RWPE2 (cell line): ENCODE data around the gene E2F3.

Experiments used
- ATAC-seq: fragments of 200-7000 bp; cut with Tn5 transposase; 3 replicates; pipeline ENCODE4 v1.9.1; 2021; ENCODE audit warnings: low read depth
- DNase-seq: peaks from one replicate; pipeline ENCODE4 v3.0.0-alpha.2; 2020; ENCODE audit warnings: low spot score
- H3K27ac ChIP-seq: fragments of 450-650 bp; 2 replicates; pipeline ENCODE4 v1.5.1; 2017; ENCODE audit warnings: mild to moderate bottlenecking; ENCODE audit not compliant: poor library complexity, severe bottlenecking
- H3K27me3 ChIP-seq: fragments of 250-450 bp; sonication (Bioruptor Pico); 2 replicates; pipeline ENCODE4 v1.5.1; 2021; ENCODE audit warnings: mild to moderate bottlenecking, moderate library complexity; ENCODE audit not compliant: insufficient read depth, poor library complexity, severe bottlenecking
- H3K36me3 ChIP-seq: fragments of 250-450 bp; sonication (Bioruptor Pico); 2 replicates; pipeline ENCODE4 v1.5.1; 2020; ENCODE audit warnings: low read depth, mild to moderate bottlenecking, moderate library complexity
- H3K4me1 ChIP-seq: fragments of 250-450 bp; sonication (Bioruptor Pico); 2 replicates; pipeline ENCODE4 v1.5.1; 2021; ENCODE audit warnings: mild to moderate bottlenecking, moderate library complexity; ENCODE audit not compliant: insufficient read depth, poor library complexity, severe bottlenecking
- H3K4me3 ChIP-seq: fragments of 250-450 bp; sonication (Bioruptor Pico); 2 replicates; pipeline ENCODE4 v1.5.1; 2021; ENCODE audit warnings: mild to moderate bottlenecking, moderate library complexity; ENCODE audit not compliant: severe bottlenecking
- H3K9me3 ChIP-seq: fragments of 250-450 bp; sonication (Bioruptor Pico); 2 replicates; pipeline ENCODE4 v1.5.1; 2021; ENCODE audit warnings: mild to moderate bottlenecking, moderate library complexity; ENCODE audit not compliant: severe bottlenecking
- CTCF ChIP-seq: fragments of 450-650 bp; IDR thresholded peaks from one replicate; pipeline ENCODE4 v1.5.1; 2017; ENCODE audit warnings: mild to moderate bottlenecking, moderate library complexity; ENCODE audit not compliant: poor library complexity, severe bottlenecking

Gene E2F3

DNA sequence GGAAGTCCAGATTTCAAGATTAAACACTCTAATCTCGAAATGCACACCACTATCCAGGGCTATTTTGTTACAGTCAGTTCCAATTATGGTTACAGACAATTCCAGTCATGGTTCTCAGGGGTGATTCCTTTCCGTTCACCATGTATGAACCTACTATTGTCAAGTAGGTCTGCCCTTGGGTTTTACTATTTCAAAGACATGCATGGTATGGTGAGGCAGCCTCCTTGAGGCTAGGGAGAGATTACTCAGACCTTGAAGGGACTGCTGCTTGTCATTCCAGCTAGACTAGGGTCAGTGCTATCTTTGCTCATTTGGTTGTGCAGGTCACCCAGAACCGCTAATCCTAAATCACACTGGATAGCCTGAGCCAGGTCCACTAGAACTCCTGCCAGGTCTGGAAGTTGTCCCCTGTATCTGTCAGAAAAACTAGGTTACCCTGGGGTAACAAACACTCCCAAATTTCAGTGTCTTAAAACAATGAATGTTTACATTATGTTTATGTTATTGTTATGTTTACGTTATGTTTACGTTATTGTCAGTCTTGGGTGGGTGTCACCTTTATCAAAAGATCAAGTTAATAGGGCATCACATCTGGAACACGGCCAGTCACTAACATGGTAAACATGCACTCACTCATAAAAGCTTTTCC is 41.1 kb upstream of the E2F3 start:
- DNase-seq (no peak), ATAC-seq (no peak)
- no peak overlapping the region for H3K4me3 ChIP-seq
- H3K9me3 ChIP-seq, result no peaks in the 10 kb centered on the region
- no peaks in the 10 kb centered on the region for H3K4me1 ChIP-seq
- H3K27ac ChIP-seq, result no peak overlapping the region
- H3K27me3 ChIP-seq, result no peaks in the 10 kb centered on the region
- no peaks in the 10 kb centered on the region for H3K36me3 ChIP-seq
- no peak for TF ChIP-seq CTCF

DNA sequence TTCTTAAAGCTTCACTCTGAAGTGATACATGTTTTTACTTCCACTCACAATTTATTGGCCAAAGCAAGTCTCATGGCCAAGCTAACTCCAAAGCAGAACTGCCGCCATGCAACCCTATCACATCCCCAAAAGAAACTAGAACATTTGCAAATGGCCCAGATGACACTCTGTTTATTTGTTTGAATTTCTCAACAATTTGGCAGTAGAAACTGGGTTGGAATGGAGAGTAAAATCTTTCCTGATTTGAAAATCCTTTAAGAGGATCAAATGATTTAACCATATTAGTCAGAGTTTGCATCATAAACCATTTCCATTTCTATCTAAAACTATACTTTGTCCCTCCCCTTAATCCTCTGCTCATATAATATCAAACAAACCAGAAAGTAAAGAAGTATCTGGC is 39.1 kb upstream of the E2F3 start:
- Histone ChIP-seq H3K36me3 (no peaks in the 10 kb centered on the region), H3K27me3 (no peaks in the 10 kb centered on the region), H3K9me3 (no peaks in the 10 kb centered on the region), H3K4me3 (no peak overlapping the region), H3K4me1 (no peaks in the 10 kb centered on the region), H3K27ac (no peak overlapping the region)
- DNase-seq (no peak), ATAC-seq (no peak)
- TF ChIP-seq CTCF, result no peak

GRCh38 chr6:20364327-20364726 is 37.4 kb upstream of the E2F3 start:
- Histone ChIP-seq H3K27me3 (no peaks in the 10 kb centered on the region), H3K36me3 (no peaks in the 10 kb centered on the region), H3K4me1 (no peaks in the 10 kb centered on the region), H3K9me3 (no peaks in the 10 kb centered on the region), H3K4me3 (no peak overlapping the region), H3K27ac (no peak overlapping the region)
- DNase-seq (no peak), ATAC-seq (no peak)
- no peak for TF ChIP-seq CTCF

GRCh38 chr6:20365456-20365855 is 36.2 kb upstream of the E2F3 start:
- Histone ChIP-seq H3K4me1 (no peaks in the 10 kb centered on the region), H3K4me3 (no peak overlapping the region), H3K27ac (no peak overlapping the region), H3K27me3 (no peaks in the 10 kb centered on the region), H3K36me3 (no peaks in the 10 kb centered on the region), H3K9me3 (no peaks in the 10 kb centered on the region)
- no peak for TF ChIP-seq CTCF
- ATAC-seq, result no peak
- DNase-seq, result no peak

DNA sequence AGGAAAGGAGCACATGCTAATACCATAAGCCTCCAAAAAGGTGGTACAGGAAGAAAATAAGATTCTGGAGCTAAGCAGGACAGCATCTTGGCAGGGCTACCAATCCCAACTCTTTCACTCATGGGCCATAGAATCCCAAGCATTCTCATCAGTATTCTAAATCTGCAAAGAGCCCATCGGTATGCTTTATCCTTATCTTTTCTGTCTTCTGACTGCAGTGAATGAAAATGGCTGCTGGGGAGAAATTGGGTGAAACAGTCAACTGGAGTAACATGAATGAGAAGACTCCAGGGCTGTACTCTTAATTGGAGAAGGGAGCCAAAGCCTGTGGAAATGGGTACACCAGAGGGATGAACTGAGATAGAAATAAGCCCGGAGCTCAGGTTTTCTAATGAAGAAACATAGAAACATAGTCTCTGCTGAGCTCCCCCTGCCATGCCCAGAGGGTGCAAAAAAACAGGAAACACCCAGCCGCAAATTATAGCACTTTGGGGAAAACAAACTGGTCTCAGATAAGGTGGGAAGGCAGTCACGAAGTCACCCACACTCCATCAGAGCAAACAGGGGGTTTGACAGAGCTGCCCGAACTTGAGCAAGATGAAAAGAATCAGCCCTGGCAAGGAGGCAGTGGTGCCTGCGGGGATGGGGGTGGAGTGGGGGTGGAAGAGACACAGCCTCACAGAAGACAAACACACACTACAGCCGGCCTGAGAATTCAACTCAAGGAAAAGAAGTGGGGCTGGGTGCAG is 35.4 kb upstream of the E2F3 start:
- TF ChIP-seq CTCF, result no peak
- ATAC-seq, result peak; percentile 10; the same call in 1 of the 3 replicates
- Histone ChIP-seq H3K4me1 (no peaks in the 10 kb centered on the region), H3K9me3 (no peaks in the 10 kb centered on the region), H3K4me3 (no peak overlapping the region), H3K27me3 (no peaks in the 10 kb centered on the region), H3K27ac (no peak overlapping the region), H3K36me3 (no peaks in the 10 kb centered on the region)
- DNase-seq, result no peak
